Measurements from ENCODE around the gene USP30. TPM values are rescaled to one million over a fixed set of nuclear protein-coding genes. Genes with fewer than 3 reads are reported as not detected.

USP30 gene
- total RNA-seq, 1 experiment from 2014 or later, result 6.9 TPM

GRCh38 chr12:109093022-109093918 lies 40.9 kb downstream of the USP30 start, which contains the start of gene ALKBH2 (continued):
- TF ChIP-seq HMGA2 (CRISPR knock-in tag; IDR thresholded peaks at IDR 0.05) (no peak), CTCF (IDR thresholded peaks at IDR 0.05) (peak; percentile 89), TEAD1 (CRISPR knock-in tag; IDR thresholded peaks at IDR 0.05) (peak; percentile 99), NFYB (CRISPR knock-in tag; conservative IDR thresholded peaks at IDR 0.05; ENCODE audit: low read depth) (0 out of 2 replicates have a peak, but pooled peaks have one; percentile 9), ERG (CRISPR knock-in tag; IDR thresholded peaks at IDR 0.05) (no peak), ATF3 (CRISPR knock-in tag; conservative IDR thresholded peaks at IDR 0.05) (no peak), SMAD4 (CRISPR knock-in tag; IDR thresholded peaks at IDR 0.05) (no peak), SP1 (CRISPR knock-in tag; conservative IDR thresholded peaks at IDR 0.05) (peak; percentile 87), ZNF138 (CRISPR knock-in tag; conservative IDR thresholded peaks at IDR 0.05) (peak; percentile 86; the same call in 1 of the 2 replicates), FOXP1 (CRISPR knock-in tag; IDR thresholded peaks at IDR 0.05; ENCODE audit: borderline replicate concordance) (peak; percentile 98), NR3C1 (CRISPR knock-in tag; conservative IDR thresholded peaks at IDR 0.05; ENCODE audit: low read depth) (no peak), ELF4 (CRISPR knock-in tag; IDR thresholded peaks at IDR 0.05; ENCODE audit: low read depth) (peak; percentile 80; the same call in 1 of the 2 replicates), USF2 (CRISPR knock-in tag; IDR thresholded peaks at IDR 0.05) (peak; percentile 62), TP53 (CRISPR knock-in tag; IDR thresholded peaks at IDR 0.05) (peak; percentile 94), SOX15 (CRISPR knock-in tag; IDR thresholded peaks at IDR 0.05) (no peak), NR1H2 (CRISPR knock-in tag; IDR thresholded peaks at IDR 0.05) (no peak), JAZF1 (CRISPR knock-in tag; IDR thresholded peaks at IDR 0.05) (no peak), NFATC4 (CRISPR knock-in tag; IDR thresholded peaks at IDR 0.05) (no peak), AFF4 (CRISPR knock-in tag; IDR thresholded peaks at IDR 0.05; ENCODE audit: borderline replicate concordance) (peak; percentile 92; the same call in 1 of the 2 replicates)
- TF ChIP-seq, protein P1, sequence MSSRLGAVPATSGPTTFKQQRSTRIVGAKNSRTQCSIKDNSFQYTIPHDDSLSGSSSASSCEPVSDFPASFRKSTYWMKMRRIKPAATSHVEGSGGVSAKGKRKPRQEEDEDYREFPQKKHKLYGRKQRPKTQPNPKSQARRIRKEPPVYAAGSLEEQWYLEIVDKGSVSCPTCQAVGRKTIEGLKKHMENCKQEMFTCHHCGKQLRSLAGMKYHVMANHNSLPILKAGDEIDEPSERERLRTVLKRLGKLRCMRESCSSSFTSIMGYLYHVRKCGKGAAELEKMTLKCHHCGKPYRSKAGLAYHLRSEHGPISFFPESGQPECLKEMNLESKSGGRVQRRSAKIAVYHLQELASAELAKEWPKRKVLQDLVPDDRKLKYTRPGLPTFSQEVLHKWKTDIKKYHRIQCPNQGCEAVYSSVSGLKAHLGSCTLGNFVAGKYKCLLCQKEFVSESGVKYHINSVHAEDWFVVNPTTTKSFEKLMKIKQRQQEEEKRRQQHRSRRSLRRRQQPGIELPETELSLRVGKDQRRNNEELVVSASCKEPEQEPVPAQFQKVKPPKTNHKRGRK (CRISPR knock-in tag; IDR thresholded peaks at IDR 0.05; ENCODE audit: borderline replicate concordance), result no peak
- TF ChIP-seq, protein P2, sequence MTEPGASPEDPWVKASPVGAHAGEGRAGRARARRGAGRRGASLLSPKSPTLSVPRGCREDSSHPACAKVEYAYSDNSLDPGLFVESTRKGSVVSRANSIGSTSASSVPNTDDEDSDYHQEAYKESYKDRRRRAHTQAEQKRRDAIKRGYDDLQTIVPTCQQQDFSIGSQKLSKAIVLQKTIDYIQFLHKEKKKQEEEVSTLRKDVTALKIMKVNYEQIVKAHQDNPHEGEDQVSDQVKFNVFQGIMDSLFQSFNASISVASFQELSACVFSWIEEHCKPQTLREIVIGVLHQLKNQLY (CRISPR knock-in tag; IDR thresholded peaks at IDR 0.05), result no peak
- TF ChIP-seq, protein P3, sequence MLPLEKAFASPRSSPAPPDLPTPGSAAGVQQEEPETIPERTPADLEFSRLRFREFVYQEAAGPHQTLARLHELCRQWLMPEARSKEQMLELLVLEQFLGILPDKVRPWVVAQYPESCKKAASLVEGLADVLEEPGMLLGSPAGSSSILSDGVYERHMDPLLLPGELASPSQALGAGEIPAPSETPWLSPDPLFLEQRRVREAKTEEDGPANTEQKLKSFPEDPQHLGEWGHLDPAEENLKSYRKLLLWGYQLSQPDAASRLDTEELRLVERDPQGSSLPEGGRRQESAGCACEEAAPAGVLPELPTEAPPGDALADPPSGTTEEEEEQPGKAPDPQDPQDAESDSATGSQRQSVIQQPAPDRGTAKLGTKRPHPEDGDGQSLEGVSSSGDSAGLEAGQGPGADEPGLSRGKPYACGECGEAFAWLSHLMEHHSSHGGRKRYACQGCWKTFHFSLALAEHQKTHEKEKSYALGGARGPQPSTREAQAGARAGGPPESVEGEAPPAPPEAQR (CRISPR knock-in tag; IDR thresholded peaks at IDR 0.05), result no peak
- TF ChIP-seq, protein P4, sequence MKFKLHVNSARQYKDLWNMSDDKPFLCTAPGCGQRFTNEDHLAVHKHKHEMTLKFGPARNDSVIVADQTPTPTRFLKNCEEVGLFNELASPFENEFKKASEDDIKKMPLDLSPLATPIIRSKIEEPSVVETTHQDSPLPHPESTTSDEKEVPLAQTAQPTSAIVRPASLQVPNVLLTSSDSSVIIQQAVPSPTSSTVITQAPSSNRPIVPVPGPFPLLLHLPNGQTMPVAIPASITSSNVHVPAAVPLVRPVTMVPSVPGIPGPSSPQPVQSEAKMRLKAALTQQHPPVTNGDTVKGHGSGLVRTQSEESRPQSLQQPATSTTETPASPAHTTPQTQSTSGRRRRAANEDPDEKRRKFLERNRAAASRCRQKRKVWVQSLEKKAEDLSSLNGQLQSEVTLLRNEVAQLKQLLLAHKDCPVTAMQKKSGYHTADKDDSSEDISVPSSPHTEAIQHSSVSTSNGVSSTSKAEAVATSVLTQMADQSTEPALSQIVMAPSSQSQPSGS (CRISPR knock-in tag; IDR thresholded peaks at IDR 0.05; ENCODE audit: borderline replicate concordance, low read depth), result no peak
- TF ChIP-seq, protein P5, sequence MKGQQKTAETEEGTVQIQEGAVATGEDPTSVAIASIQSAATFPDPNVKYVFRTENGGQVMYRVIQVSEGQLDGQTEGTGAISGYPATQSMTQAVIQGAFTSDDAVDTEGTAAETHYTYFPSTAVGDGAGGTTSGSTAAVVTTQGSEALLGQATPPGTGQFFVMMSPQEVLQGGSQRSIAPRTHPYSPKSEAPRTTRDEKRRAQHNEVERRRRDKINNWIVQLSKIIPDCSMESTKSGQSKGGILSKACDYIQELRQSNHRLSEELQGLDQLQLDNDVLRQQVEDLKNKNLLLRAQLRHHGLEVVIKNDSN (CRISPR knock-in tag; IDR thresholded peaks at IDR 0.05), result peak; percentile 82

All from WTC11 (cell line).